Raji (cell line): ENCODE measurements around the gene CCT3.

Experiments used
- POLR2A ChIP-seq: IDR thresholded peaks from 2 replicates; pipeline ENCODE4 v1.6.1; 2011; ENCODE audit warnings: low read depth, low read length, control low read depth; ENCODE audit not compliant: insufficient read depth

Gene CCT3

DNA sequence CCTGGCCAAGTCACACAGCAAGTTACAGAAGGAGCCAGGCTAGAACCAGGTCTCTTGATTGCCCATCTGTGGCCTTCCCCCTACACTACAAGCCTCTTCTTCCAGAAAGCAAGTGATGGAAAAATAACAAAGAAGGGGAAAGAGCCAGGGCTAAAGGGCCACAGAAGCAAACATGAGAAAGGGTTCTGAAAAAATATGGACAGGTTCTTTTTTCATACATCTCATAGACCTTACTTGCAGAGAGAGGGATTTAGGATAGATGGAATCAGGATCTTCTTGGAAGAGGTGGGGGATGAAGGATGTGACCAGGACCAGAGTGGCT is 34.1 kb upstream of the CCT3 start:
- no peak for TF ChIP-seq POLR2A

DNA sequence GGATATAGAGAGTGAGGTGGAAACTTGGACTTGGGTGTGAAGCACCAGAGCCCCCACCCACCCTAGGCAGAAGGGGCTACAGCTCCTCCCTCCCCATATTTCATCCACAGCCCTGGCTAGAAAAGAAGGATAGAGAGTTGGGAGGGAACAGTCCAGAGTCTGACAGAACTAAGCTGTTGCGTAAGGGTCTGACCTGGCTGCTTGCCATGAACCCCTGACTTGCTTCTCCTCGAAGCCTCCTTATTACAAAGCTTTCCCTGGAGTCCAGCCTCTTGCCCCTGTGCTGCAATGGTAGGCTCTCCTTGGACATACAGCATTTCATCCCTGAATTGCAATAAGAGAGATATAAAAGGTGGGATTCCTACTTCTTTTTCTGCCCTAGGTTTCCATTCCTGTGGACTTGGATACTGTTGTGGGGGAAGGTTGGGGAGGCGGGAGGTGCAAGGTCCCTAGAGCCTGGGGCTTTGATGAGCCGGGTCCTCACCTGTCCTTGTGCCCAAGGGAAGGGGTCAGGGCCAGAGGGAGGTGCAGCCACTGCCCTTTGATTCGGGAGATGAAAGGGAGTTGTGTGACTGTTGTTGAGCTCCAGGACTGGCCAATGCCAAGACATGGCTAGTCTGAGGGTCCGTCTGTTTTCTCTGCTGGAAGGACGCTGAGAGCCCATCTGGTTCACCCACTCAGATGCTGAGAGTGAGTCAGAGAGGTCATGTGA is 33.6 kb upstream of the CCT3 start:
- no peak for TF ChIP-seq POLR2A

DNA sequence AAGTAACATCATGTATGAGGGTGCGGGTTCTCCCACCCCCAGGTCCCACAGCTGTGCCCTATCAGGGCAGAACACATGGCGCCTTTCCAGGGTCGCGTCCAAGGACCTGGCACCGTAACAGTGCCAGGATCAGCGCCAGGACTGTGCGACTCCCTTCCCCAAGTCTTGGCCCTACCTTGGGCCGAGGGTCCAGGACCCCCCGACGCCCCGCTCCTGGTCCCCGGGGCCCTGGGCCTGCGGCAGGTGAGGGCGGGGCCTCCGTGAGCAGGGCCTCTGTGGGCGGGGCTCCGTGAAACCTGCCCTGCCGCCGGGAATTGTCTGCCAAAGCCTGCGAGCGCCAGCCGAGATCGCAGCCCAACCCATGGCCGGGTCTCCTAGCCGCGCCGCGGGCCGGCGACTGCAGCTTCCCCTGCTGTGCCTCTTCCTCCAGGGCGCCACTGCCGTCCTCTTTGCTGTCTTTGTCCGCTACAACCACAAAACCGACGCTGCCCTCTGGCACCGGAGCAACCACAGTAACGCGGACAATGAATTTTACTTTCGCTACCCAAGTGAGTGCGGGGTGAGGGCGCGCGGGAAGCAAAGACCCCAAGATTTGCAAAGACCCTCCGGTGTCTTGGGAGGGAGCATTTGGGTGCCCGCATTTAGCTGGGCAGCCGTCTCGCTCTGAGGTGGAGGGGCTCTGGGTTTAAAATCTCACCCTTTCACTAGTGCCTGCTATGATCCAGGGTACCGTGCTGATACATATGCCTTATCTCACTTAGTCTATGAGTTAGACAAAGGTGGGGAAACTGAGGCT is 31.0 kb upstream of the CCT3 start, which contains the start of gene RHBG:
TSS of gene RHBG (plus strand) at position 323 of the 796 bp plus-strand sequence. CDS start at position 362, 39 bp downstream.
- no peak for TF ChIP-seq POLR2A

DNA sequence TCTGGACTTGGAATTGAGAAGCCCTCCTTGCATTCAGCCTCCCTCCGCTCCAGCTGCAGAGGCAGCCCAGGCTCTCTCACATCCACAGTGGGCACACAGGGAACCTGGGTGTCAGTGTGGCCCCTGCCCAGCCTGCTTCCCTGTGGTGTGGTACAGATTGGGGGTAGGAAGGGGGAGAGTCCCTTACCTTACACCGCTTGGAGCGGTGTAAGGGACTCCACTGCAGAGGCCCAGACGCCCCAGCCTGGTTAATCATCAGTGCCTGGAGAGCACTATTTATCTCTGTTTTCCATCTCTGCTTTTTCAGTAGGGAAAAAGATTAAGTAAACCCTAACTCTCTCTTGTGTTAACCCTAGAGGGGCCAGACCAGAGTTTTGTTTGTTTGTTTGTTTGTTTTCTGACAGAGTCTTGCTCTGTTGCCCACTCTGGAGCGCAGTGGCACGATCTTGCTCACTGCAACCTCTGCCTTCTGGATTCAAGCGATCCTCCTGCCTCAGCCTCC is 30.1 kb upstream of the CCT3 start:
- no peak for TF ChIP-seq POLR2A

DNA sequence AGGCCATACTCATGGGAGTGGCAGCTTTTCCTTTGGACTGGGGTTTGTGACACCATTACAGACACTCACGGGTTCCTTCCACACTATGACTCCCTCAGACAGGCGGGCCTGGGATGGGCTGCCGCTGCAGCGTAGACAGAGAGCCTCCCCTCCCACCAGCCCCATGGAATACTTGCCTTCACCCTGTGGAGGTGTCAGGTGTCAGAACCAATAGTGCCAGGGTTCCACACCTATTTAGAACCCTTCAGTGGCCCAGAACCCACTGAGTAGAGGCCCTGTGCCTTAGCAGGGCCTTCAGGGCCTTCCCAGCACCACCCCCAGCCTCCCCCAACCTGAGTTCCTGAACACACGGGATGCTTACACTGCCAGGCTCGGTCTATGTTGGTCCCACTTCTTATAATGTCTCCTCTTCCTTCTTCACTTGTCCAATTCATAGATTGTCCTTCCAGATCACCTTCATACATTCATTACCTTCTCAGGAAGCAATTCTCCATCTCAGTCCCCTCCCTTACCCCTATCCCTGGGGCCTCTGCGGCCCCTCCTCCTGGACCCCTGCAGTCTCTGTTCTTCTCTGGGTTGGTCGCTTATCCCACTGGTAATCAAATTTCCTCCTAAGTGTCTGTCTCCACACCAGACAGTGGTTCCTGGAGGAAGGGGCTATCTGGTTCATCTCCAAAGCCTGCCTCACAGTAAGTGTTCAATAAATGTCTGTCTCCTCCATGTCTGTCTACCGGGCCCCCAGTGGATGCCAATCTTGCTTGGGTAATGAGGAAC is 29.5 kb upstream of the CCT3 start:
- no peak for TF ChIP-seq POLR2A

DNA sequence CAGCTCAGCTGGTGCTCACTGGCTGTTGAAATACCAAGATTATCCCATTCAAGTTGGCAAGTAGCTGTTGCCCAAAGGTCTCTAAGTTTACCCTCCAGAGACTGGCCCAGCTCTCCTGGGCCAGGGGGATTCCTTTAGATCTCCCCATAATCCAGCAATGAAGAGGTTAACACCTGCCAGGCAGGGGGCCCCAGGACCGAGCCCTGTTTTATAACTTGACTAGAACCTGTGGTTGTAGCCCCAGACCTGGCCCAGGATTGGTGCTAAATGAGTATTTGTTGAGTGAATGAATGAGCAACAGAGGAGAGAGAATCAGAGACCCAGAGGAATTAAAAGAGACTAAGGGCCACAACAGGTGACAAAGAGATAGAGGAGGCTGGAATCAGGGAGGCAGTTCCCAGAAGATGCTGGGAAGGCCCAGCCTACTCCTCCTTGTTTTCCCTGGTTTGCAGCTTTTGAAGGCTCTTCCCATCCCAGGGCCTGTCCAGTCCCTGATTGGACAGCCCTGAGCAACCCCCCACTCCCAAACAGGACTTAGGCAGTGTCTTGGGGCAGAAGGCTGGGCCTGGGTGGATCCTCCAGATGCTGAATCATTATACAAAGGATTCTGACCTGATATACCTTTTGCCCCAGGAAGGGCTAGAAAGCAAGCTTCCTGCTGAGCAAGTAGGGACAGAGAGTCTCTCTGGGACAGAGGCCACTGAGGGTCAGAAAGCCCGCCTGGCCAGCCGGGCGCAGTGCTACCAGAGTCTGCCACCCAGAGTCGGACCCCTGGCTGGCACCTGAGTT is 28.5 kb upstream of the CCT3 start:
- no peak for TF ChIP-seq POLR2A

DNA sequence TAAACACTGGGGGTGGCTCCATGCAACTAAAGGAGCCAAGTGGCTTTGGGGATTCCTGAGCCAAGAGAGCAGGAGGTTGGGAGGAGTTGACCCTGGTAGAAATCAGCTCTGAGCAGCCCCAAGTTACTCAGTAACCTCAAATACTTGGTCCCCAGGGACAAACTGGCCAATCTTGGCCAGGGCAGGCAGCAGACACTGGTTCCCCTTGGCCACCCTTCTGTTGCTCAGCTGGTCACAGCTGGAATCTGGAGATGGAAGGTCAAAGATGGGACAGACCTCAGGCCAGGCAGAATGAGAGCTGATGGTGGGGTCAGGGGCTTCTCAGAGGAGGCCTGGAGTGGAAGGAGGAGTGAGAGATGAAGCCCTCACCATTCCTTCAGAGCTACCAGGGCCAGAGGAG is 27.7 kb upstream of the CCT3 start:
- no peak for TF ChIP-seq POLR2A

DNA sequence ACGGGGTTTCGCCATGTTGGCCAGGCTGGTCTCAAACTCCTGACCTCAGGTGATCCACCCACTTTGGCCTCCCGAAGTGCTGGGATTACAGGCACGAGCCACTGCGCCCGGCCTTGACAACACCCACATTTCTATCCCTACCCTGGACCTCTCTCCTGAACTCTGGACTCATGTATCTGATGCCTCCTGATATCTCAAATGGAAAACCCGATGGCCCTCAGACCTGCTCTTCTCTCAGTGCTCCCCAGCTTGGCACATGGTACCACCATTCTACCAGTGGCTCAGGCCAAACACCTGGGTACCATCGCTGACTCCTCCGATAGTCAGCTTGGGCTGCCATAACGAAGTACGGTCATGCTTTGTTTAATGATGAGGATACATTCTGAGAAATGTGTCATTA is 22.4 kb upstream of the CCT3 start:
- no peak for TF ChIP-seq POLR2A

DNA sequence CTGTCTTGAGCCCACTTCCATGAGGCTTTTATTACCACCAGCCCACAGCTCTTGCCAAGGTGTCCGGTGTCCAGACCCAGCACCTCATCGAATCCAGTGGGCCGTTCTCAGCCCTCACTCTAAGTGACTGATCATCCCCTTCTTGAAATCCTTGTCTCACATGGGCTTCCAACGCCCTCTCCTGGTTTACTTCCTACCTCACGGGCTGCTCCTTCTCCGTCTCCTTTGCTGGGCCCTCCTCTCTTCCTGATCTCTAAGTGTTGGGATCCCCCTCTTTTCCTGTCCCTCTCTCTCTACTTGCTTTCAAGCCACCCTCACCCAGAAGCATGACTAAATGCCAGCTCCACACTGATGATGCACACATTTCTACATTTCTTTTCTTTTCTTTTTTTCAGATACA is 21.9 kb upstream of the CCT3 start:
- no peak for TF ChIP-seq POLR2A

DNA sequence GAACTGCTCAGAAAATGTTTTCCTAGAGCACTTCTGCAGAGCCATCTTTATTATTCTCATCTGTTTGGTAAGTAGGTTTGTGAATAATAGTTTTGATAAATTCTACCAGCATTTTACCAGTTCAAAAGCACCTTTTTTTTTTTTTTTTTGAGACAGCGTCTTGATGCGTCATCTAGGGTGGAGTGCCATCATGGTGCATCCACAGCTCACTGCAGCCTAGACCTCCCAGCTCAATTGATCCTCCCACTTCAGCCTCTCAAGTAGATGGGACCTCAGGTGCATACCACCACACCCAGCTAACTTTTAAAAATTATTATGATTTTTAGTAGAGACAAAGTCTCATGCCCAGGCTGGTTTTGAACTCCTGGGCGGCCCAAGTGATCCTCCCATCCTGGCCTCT is 21.2 kb upstream of the CCT3 start:
- no peak for TF ChIP-seq POLR2A

DNA sequence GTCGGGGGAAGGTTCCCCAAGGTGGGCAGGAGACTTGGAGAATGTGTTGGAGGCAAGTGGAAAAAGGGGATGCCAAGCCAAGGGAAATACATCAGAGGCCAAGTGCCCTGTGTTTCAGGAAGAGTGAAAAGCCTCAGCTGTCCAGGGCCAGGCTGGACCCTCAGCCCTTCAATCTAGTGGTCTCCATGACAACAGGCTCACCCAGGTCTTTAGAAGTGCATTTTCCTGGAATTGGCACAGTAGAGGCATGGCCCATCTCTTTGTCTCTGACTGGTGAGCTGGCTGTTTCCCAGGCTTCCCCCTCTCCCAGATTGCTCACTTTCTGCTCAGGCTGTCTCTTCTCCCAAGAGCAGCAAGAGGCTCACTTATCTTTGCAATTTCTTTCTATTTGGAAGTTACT is 20.5 kb upstream of the CCT3 start:
- no peak for TF ChIP-seq POLR2A

DNA sequence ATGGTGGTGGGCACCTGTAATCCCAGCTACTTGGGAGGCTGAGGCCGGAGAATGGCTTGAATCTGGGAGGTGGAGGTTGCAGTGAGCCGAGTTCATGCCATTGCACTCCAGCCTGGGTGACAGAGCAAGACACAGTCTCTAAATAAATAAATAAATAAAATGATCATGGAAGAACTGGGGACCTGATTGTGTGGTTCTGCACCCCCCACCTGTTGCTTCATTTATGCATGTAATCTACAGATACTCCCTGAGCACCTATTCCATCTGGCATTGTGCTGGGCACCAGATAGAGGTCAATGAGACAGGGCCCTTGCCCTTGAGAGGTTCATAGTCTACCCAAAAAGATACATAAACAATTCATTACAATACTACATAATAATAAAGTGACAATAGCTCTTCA is 19.9 kb upstream of the CCT3 start:
- no peak for TF ChIP-seq POLR2A

DNA sequence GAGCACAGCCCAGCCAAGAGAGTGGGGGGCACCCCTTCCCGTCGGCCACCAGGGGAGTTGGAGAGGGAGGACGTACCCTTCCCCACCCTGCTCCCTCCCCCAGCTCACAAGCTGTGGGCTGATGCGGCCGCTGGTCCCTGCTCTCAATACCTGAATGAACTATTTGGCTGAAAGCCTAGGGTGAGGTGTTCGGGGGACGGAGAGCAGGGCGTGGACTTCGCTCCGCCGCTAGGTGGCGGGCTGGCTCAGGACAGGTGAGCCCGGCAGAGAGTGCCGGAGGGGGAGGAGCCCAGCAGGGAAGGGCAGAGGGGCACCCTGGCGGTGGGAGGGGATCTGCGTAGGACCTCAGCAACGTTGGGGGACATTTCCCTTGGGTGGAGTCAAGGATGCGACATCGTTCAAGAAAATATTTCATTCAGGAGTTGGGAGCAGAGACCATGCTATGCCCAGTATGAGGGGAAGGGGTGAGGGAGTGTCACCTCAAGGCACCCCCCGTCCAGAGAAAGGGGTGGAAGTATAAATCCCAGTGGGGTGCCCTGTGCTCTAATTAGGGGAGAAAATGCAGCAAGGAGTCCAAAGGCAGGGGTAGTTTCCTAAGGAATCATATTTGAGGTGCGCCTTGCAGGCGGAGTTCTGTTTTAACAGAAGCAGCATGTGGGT is 18.9 kb upstream of the CCT3 start:
- TF ChIP-seq POLR2A: no peak

DNA sequence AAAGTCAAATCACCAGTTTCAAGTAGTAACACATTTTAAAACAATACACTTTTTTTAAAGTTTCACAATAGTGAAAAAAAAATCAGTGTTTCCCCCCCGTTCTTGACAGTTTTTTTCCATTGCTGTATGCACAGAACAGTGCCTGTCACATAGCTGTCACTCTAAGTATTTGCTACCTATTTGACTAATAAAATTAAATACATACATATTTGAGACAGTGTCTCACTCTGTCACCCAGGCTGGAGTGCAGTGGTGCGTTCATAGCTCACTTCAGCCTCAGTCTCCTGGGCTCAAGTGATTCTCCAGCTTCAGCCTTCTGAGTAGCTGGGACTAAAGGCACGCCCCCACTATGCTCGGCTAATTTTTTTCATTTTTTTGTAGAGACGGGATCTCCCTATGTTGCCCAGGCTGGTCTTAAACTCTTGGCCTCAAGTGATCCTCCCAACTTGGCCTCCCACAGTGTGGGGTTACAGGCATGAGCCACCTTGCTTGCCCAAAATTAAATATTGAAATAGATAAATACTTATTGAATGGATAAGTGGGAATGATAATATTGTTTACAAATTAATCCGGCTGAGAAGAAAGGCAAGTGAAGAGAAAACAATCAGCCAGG is 18.3 kb upstream of the CCT3 start:
- TF ChIP-seq POLR2A: no peak

DNA sequence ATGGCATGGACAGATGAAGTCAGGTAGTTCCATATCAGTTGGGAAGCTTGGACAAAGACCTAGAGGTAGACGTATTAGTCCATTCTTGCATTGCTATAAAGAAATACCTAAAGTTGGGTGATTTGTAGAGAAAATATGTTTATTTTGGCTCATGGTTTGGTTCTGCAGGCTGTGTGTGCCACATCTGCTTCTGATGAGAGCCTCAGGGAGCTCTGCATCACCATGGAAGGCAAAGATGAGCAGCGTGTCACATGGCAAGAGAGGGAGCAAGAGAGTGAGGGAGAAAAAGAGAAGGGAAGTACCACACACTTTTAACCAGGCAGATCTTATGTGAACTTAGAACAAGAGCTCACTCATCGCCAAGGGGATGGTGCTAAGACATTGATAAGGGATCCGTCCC is 9.2 kb upstream of the CCT3 start:
- no peak for TF ChIP-seq POLR2A

DNA sequence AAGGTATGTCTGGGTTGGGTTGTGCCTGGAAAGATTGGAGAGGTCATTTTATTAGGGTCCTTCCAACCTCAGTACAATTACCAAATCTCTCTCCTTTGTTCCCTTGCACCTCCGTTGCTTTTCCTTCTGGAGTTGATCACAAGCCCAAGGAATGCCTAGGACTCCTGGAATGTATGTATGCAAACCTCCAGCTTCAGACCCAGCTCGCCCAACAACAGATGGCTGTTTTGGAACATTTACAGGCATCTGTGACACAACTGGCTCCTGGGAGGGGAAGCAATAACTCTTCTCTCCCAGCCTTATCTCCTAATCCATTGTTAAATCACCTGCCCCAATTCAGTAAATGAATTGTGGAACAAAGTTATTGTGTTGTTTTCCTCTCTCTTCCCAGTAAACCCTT is 8.5 kb upstream of the CCT3 start:
- TF ChIP-seq POLR2A: no peak
